ENCODE measurements around the gene CRKL.
"Not testable (repeated sequence)": the region's sequence is repeated elsewhere in the genome, so short reads cannot be mapped to it uniquely, and the experiment has no call there.

CRKL gene

GRCh38 chr22:20967697-20968211 is 50.5 kb downstream of the CRKL start:
- no peak for DNase-seq (ENCODE audit: low read depth in 3 of 3)

- DNase-seq (ENCODE audit: low read depth in 3 of 3) = no peak
These were observed 51.2 kb downstream of the CRKL start for GRCh38 chr22:20968281-20968977.

GRCh38 chr22:20970939-20971657 is 53.9 kb downstream of the CRKL start:
- DNase-seq (ENCODE audit: low read depth in 3 of 3) = no peak

GRCh38 chr22:20972014-20972694 is 54.9 kb downstream of the CRKL start:
- not testable (repeated sequence) for DNase-seq (ENCODE audit: low read depth in 3 of 3)

- DNase-seq (ENCODE audit: low read depth in 3 of 3) = no peak
These were observed 55.8 kb downstream of the CRKL start for GRCh38 chr22:20972933-20973577.

GRCh38 chr22:20973634-20974286 is 56.6 kb downstream of the CRKL start:
- DNase-seq (ENCODE audit: low read depth in 3 of 3) = no peak

GRCh38 chr22:20974336-20974955 is 57.2 kb downstream of the CRKL start:
- DNase-seq (ENCODE audit: low read depth in 3 of 3) = no peak

- DNase-seq (ENCODE audit: low read depth in 3 of 3) = no peak
These were observed 58.5 kb downstream of the CRKL start for GRCh38 chr22:20975541-20976290.

GRCh38 chr22:20976291-20976877 is 59.2 kb downstream of the CRKL start:
- DNase-seq (ENCODE audit: low read depth in 3 of 3) = no peak

GRCh38 chr22:20977019-20977418 is 59.8 kb downstream of the CRKL start:
- no peak for DNase-seq (ENCODE audit: low read depth in 3 of 3)

- no peak for DNase-seq (ENCODE audit: low read depth in 3 of 3)
These were observed 60.4 kb downstream of the CRKL start for GRCh38 chr22:20977516-20978170.

- no peak for DNase-seq (ENCODE audit: low read depth in 3 of 3)
These were observed 61.2 kb downstream of the CRKL start for GRCh38 chr22:20978419-20978818.

GRCh38 chr22:20979243-20979809 is 62.1 kb downstream of the CRKL start:
- peak; percentile 39 to 68 (median 57) for DNase-seq (ENCODE audit: low read depth in 3 of 3)

- DNase-seq (ENCODE audit: low read depth in 3 of 3) = no peak
These were observed 62.8 kb downstream of the CRKL start for GRCh38 chr22:20979940-20980453.

- no peak for DNase-seq (ENCODE audit: low read depth in 3 of 3)
These were observed 63.3 kb downstream of the CRKL start for GRCh38 chr22:20980523-20980922.

- no peak for DNase-seq (ENCODE audit: low read depth in 3 of 3)
These were observed 63.9 kb downstream of the CRKL start for GRCh38 chr22:20980938-20981722.

- DNase-seq (ENCODE audit: low read depth in 3 of 3) = peak; percentile 43 to 58 (median 53)
These were observed 64.8 kb downstream of the CRKL start, which contains the start of gene LZTR1 for GRCh38 chr22:20981787-20982562. LZTR1 (plus strand) TSS chr22:20982297; CDS start chr22:20982372, 75 bp downstream.
